ENCODE measurements around the gene MLLT3. TPM values are rescaled to one million over a fixed set of nuclear protein-coding genes. Genes with fewer than 3 reads are reported as not detected.

The MLLT3 gene
- polyA plus RNA-seq, 1 experiment: 32.5 TPM

DNA sequence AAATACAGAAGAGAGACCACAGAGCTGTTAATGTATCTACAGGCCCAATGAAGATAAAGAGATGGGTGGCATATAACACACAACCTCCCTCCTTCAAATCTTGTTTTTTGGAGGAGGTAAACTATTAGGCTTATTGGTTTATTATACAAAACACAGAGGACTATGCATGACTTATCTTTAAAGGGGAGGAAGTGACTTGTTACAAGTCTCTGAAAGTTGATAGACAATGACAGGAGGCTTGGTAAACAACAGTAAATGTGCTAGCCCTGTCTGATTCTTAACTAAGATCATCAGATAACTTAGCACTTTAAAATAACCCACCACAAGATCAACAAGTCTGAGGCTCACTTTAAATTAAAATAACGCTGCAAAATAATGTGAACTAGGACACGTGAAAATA, 219.0 kb downstream of the MLLT3 start:
- CTCF ChIA-PET: no interaction called here
- H3K27ac ChIP-seq (ENCODE audit: low read depth, low read length): no peak overlapping the region
- no peaks in the 10 kb centered on the region for H3K27me3 ChIP-seq (ENCODE audit: control insufficient read depth, insufficient read depth, low read length)
- no peaks in the 10 kb centered on the region for H3K9me3 ChIP-seq (ENCODE audit: control insufficient read depth, insufficient read depth, low read length)
- TF ChIP-seq, protein P1, sequence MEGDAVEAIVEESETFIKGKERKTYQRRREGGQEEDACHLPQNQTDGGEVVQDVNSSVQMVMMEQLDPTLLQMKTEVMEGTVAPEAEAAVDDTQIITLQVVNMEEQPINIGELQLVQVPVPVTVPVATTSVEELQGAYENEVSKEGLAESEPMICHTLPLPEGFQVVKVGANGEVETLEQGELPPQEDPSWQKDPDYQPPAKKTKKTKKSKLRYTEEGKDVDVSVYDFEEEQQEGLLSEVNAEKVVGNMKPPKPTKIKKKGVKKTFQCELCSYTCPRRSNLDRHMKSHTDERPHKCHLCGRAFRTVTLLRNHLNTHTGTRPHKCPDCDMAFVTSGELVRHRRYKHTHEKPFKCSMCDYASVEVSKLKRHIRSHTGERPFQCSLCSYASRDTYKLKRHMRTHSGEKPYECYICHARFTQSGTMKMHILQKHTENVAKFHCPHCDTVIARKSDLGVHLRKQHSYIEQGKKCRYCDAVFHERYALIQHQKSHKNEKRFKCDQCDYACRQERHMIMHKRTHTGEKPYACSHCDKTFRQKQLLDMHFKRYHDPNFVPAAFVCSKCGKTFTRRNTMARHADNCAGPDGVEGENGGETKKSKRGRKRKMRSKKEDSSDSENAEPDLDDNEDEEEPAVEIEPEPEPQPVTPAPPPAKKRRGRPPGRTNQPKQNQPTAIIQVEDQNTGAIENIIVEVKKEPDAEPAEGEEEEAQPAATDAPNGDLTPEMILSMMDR (IDR thresholded peaks at IDR 0.05; ENCODE audit: low read depth, low read length): no peak
- no peak for DNase-seq (ENCODE audit: low read depth, low spot score)
- no peak overlapping the region for H3K4me3 ChIP-seq (ENCODE audit: low read depth, low read length)
- POLR2A ChIA-PET: no interaction called here

- TF ChIP-seq, protein P1 (IDR thresholded peaks at IDR 0.05; ENCODE audit: low read depth, low read length): no peak
- POLR2A ChIA-PET: no interaction called here
- Histone ChIP-seq H3K27me3 (ENCODE audit: control insufficient read depth, insufficient read depth, low read length) (no peaks in the 10 kb centered on the region), H3K4me3 (ENCODE audit: low read depth, low read length) (no peak overlapping the region), H3K9me3 (ENCODE audit: control insufficient read depth, insufficient read depth, low read length) (no peaks in the 10 kb centered on the region), H3K27ac (ENCODE audit: low read depth, low read length) (no peak overlapping the region)
- CTCF ChIA-PET: no interaction called here
- DNase-seq (ENCODE audit: low read depth, low spot score): no peak
These were observed 219.9 kb downstream of the MLLT3 start for GRCh38 chr9:20402273-20402875.

GRCh38 chr9:20398536-20399338, 223.6 kb downstream of the MLLT3 start:
- DNase-seq (ENCODE audit: low read depth, low spot score): no peak
- H3K27me3 ChIP-seq (ENCODE audit: control insufficient read depth, insufficient read depth, low read length): no peaks in the 10 kb centered on the region
- ChIA-PET POLR2A (interaction anchor here (0.5 kb wide), 1 partner anchor 9 kb away, joined by 3 read pairs; no protein-coding TSS in a partner anchor), CTCF (no interaction called here)
- H3K4me3 ChIP-seq (ENCODE audit: low read depth, low read length): no peak overlapping the region
- H3K27ac ChIP-seq (ENCODE audit: low read depth, low read length): no peak overlapping the region
- H3K9me3 ChIP-seq (ENCODE audit: control insufficient read depth, insufficient read depth, low read length): no peaks in the 10 kb centered on the region
- TF ChIP-seq, protein P1 (IDR thresholded peaks at IDR 0.05; ENCODE audit: low read depth, low read length): no peak

GRCh38 chr9:20397348-20397747, 225.0 kb downstream of the MLLT3 start:
- CTCF ChIA-PET: no interaction called here
- Histone ChIP-seq H3K27me3 (ENCODE audit: control insufficient read depth, insufficient read depth, low read length) (no peaks in the 10 kb centered on the region), H3K27ac (ENCODE audit: low read depth, low read length) (no peak overlapping the region), H3K4me3 (ENCODE audit: low read depth, low read length) (no peak overlapping the region), H3K9me3 (ENCODE audit: control insufficient read depth, insufficient read depth, low read length) (no peaks in the 10 kb centered on the region)
- POLR2A ChIA-PET: no interaction called here
- no peak for DNase-seq (ENCODE audit: low read depth, low spot score)
- TF ChIP-seq, protein P1 (IDR thresholded peaks at IDR 0.05; ENCODE audit: low read depth, low read length): no peak

GRCh38 chr9:20396509-20396908, 225.8 kb downstream of the MLLT3 start:
- H3K27me3 ChIP-seq (ENCODE audit: control insufficient read depth, insufficient read depth, low read length): no peaks in the 10 kb centered on the region
- TF ChIP-seq, protein P1 (IDR thresholded peaks at IDR 0.05; ENCODE audit: low read depth, low read length): no peak
- H3K9me3 ChIP-seq (ENCODE audit: control insufficient read depth, insufficient read depth, low read length): no peaks in the 10 kb centered on the region
- ChIA-PET POLR2A (no interaction called here), CTCF (no interaction called here)
- no peak for DNase-seq (ENCODE audit: low read depth, low spot score)
- no peak overlapping the region for H3K4me3 ChIP-seq (ENCODE audit: low read depth, low read length)
- no peak overlapping the region for H3K27ac ChIP-seq (ENCODE audit: low read depth, low read length)

Measured in AG04450 (cell line).